GM23338 (cell line): Measurements from ENCODE around the gene SPEM3. TPM values are rescaled to one million over a fixed set of nuclear protein-coding genes. Genes with fewer than 3 reads are reported as not detected.

Source experiments
- ATAC-seq: fragments of 200-7000 bp; cut with Tn5 transposase; 3 replicates; pipeline ENCODE4 v1.9.1; 2020
- DNase-seq: peaks from one replicate; pipeline ENCODE4 v3.0.0-alpha.2; 2015; ENCODE audit warnings: low spot score
- H2AFZ ChIP-seq: fragments of 200-600 bp; sonication (generic); 2 replicates; pipeline ENCODE4 v1.8.0; 2016; ENCODE audit warnings: antibody characterized with exemption, mild to moderate bottlenecking, moderate library complexity
- H3F3A ChIP-seq: fragments of 200-600 bp; sonication (generic); replicated peaks from 2 replicates; pipeline ENCODE4 v1.8.0; 2017; ENCODE audit warnings: antibody characterized with exemption, mixed run types, low read depth
- H3K27ac ChIP-seq: fragments of 200-600 bp; sonication (generic); 2 replicates; pipeline ENCODE4 v1.6.1; 2016; ENCODE audit warnings: low read depth
- H3K27me3 ChIP-seq: fragments of 200-600 bp; sonication (generic); 2 replicates; pipeline ENCODE4 v1.8.0; 2016; ENCODE audit warnings: mild to moderate bottlenecking, mixed run types, moderate library complexity; ENCODE audit not compliant: insufficient read depth
- H3K36me3 ChIP-seq: fragments of 200-600 bp; sonication (generic); 2 replicates; pipeline ENCODE4 v1.8.0; 2016; ENCODE audit warnings: mild to moderate bottlenecking; ENCODE audit not compliant: insufficient read depth
- H3K4me1 ChIP-seq: fragments of 200-600 bp; sonication (generic); 2 replicates; pipeline ENCODE4 v1.8.0; 2016; ENCODE audit warnings: mild to moderate bottlenecking, moderate library complexity; ENCODE audit not compliant: insufficient read depth
- H3K4me2 ChIP-seq: fragments of 200-600 bp; sonication (generic); 2 replicates; pipeline ENCODE4 v1.7.1; 2017; ENCODE audit warnings: mixed run types
- H3K4me3 ChIP-seq: fragments of 200-600 bp; sonication (generic); 2 replicates; pipeline ENCODE4 v1.6.1; 2016; ENCODE audit warnings: mixed run types
- H3K79me2 ChIP-seq: fragments of 200-600 bp; sonication (generic); replicated peaks from 2 replicates; pipeline ENCODE4 v1.8.0; 2017; ENCODE audit warnings: mild to moderate bottlenecking; ENCODE audit not compliant: insufficient read depth
- H3K9me2 ChIP-seq: fragments of 200-600 bp; sonication (generic); 2 replicates; pipeline ENCODE4 v1.8.0; 2017; ENCODE audit not compliant: insufficient read depth
- H4K20me1 ChIP-seq: fragments of 200-600 bp; sonication (generic); replicated peaks from 2 replicates; pipeline ENCODE4 v1.8.0; 2017; ENCODE audit warnings: mild to moderate bottlenecking; ENCODE audit not compliant: insufficient read depth
- H3K27ac Mint-ChIP-seq: 2 replicates; pipeline ENCODE4 v1.8.0; 2020; ENCODE audit warnings: inconsistent platforms, mild to moderate bottlenecking, moderate library complexity, mixed read lengths
- H3K27me3 Mint-ChIP-seq: 3 replicates; pipeline ENCODE4 v1.8.0; 2022; ENCODE audit warnings: low read depth, mild to moderate bottlenecking, moderate library complexity, mixed read lengths, inconsistent platforms; ENCODE audit not compliant: insufficient read depth, poor library complexity
- H3K36me3 Mint-ChIP-seq: 3 replicates; pipeline ENCODE4 v1.8.0; 2021; ENCODE audit warnings: low read depth, mild to moderate bottlenecking, inconsistent platforms, moderate library complexity, mixed read lengths
- H3K4me1 Mint-ChIP-seq: 3 replicates; pipeline ENCODE4 v1.8.0; 2020; ENCODE audit warnings: mild to moderate bottlenecking, inconsistent platforms, mixed read lengths
- H3K4me3 Mint-ChIP-seq: 3 replicates; pipeline ENCODE4 v1.8.0; 2021; ENCODE audit warnings: moderate library complexity, mild to moderate bottlenecking, inconsistent platforms, mixed read lengths
- H3K9me3 Mint-ChIP-seq: 3 replicates; pipeline ENCODE4 v1.8.0; 2020; ENCODE audit warnings: moderate library complexity, mild to moderate bottlenecking, inconsistent platforms, mixed read lengths
- CREB1 ChIP-seq: fragments of 250-450 bp; sonication (Bioruptor Pico); IDR thresholded peaks from 2 replicates; pipeline ENCODE4 v1.5.0; 2020; ENCODE audit warnings: low read depth, mild to moderate bottlenecking, moderate library complexity
- CTCF ChIP-seq, 2 experiments: fragments of 200-600 bp in 1 of 2; sonication (generic) in 1 of 2; conservative IDR thresholded peaks; 2 replicates each; pipeline versions ENCODE4 v1.5.1 to v1.6.1; 2016 to 2017; ENCODE audit warnings: antibody characterized with exemption in 2 of 2, low read depth in 2 of 2, mild to moderate bottlenecking in 2 of 2, moderate library complexity in 1 of 2
- EZH2phosphoT487 ChIP-seq: fragments of 200-600 bp; sonication (generic); IDR thresholded peaks from one replicate; pipeline ENCODE4 v1.8.1; 2018; ENCODE audit warnings: antibody characterized with exemption; ENCODE audit not compliant: unreplicated experiment
- JUNB ChIP-seq: IDR thresholded peaks from one replicate; pipeline ENCODE4 v1.6.1; 2016; ENCODE audit warnings: antibody characterized with exemption; ENCODE audit not compliant: unreplicated experiment
- POLR2AphosphoS5 ChIP-seq: IDR thresholded peaks from 2 replicates; pipeline ENCODE4 v1.6.1; 2016; ENCODE audit warnings: antibody characterized with exemption, low read depth
- STAT1 ChIP-seq: IDR thresholded peaks from one replicate; pipeline ENCODE4 v1.6.1; 2016; ENCODE audit warnings: antibody characterized with exemption; ENCODE audit not compliant: unreplicated experiment
- ZNF114 ChIP-seq: fragments of 250-450 bp; sonication (Bioruptor Pico); IDR thresholded peaks from 2 replicates; pipeline ENCODE4 v1.5.0; 2020; ENCODE audit warnings: mild to moderate bottlenecking, moderate library complexity
- ZNF331 ChIP-seq: fragments of 250-450 bp; sonication (Bioruptor Pico); IDR thresholded peaks from 2 replicates; pipeline ENCODE4 v1.5.0; 2020; ENCODE audit warnings: low read depth, mild to moderate bottlenecking, moderate library complexity
- ZNF462 ChIP-seq: fragments of 250-450 bp; sonication (Bioruptor Pico); IDR thresholded peaks from 2 replicates; pipeline ENCODE4 v1.5.0; 2020; ENCODE audit warnings: mild to moderate bottlenecking, moderate library complexity
- polyA plus RNA-seq: library from polyadenylated mRNA; unstranded; fragments of >200 nt; fragmentation: Nextera tagmentation; extraction: Ambion mirVana; gene quantifications from 2 replicates; pipeline ENCODE4 v1.2.1, GENCODE V29; 2016
- total RNA-seq: library from RNA; depleted of rRNA; stranded (reverse); fragments of >200 nt; shearing (Covaris generic); gene quantifications from 2 replicates; pipeline ENCODE4 v1.2.3, GENCODE V29; 2014

SPEM3 gene
- total and polyA plus RNA-seq, 2 experiments from 2014 or later, result not detected

- Histone ChIP-seq H3K4me2 (peak within 1 kb of the TSS; percentile 98), H2AFZ (peak within 1 kb of the TSS; percentile 99), H3K27me3 (peaks cover 42% of the 10 kb centered on the region), H3K4me3 (peak within 1 kb of the TSS; percentile 76), H3K4me1 (peaks cover 17% of the 10 kb centered on the region), H4K20me1 (no peaks in the 10 kb centered on the region), H3K79me2 (no peaks in the 10 kb centered on the region), H3F3A (peaks cover 23% of the 10 kb centered on the region; the same call in 1 of the 2 replicates), H3K27ac (no peak within 1 kb of the TSS), H3K36me3 (no peaks in the 10 kb centered on the region; the same call in 1 of the 2 replicates), H3K9me2 (no peaks in the 10 kb centered on the region)
- Mint-ChIP-seq H3K27ac (no peak within 1 kb of the TSS), H3K9me3 (peaks cover 13% of the 10 kb centered on the region), H3K4me3 (peak within 1 kb of the TSS; percentile 79), H3K36me3 (peaks cover 7% of the 10 kb centered on the region; the same call in 2 of the 3 replicates), H3K27me3 (peaks cover 41% of the 10 kb centered on the region), H3K4me1 (peaks cover 21% of the 10 kb centered on the region)
- peak; percentile 78 for TF ChIP-seq POLR2AphosphoS5
- TF ChIP-seq ZNF331 (CRISPR knock-in tag), result no peak
- DNase-seq, result peak; percentile 73
- peak; percentile 40 for ATAC-seq
These were observed 47.6 kb upstream of the SPEM3 start, which contains the start of gene TNK1 for GRCh38 chr17:7380855-7381683. TNK1 (plus strand) TSS chr17:7381089; CDS start chr17:7382927, 1,838 bp downstream.

- H4K20me1 ChIP-seq, result no peaks in the 10 kb centered on the region; the same call in 1 of the 2 replicates
- ATAC-seq (no peak), DNase-seq (no peak)
- Mint-ChIP-seq H3K27ac (no peak overlapping the region), H3K4me1 (peaks cover 21% of the 10 kb centered on the region), H3K9me3 (peaks cover 13% of the 10 kb centered on the region), H3K27me3 (peaks cover 44% of the 10 kb centered on the region), H3K36me3 (peaks cover 7% of the 10 kb centered on the region; the same call in 2 of the 3 replicates), H3K4me3 (peak overlapping the region; percentile 23; the same call in 1 of the 3 replicates)
- no peak overlapping the region; the same call in 1 of the 2 replicates for H3K4me3 ChIP-seq
- no peaks in the 10 kb centered on the region for H3K79me2 ChIP-seq
- no peak overlapping the region for H3K4me2 ChIP-seq
- peaks cover 20% of the 10 kb centered on the region; the same call in 1 of the 2 replicates for H3F3A ChIP-seq
- H3K36me3 ChIP-seq, result no peaks in the 10 kb centered on the region; the same call in 1 of the 2 replicates
- H3K4me1 ChIP-seq, result peaks cover 17% of the 10 kb centered on the region
- peaks cover 42% of the 10 kb centered on the region for H3K27me3 ChIP-seq
- no peak overlapping the region for H3K27ac ChIP-seq
- H2AFZ ChIP-seq, result no peak overlapping the region
- no peaks in the 10 kb centered on the region for H3K9me2 ChIP-seq
- TF ChIP-seq ZNF462 (CRISPR knock-in tag) (no peak), JUNB (no peak), CTCF (conservative IDR thresholded peaks at IDR 0.05; ENCODE audit: low read depth in 2 of 2) (no peak), CREB1 (CRISPR knock-in tag) (no peak), ZNF331 (CRISPR knock-in tag) (no peak), EZH2phosphoT487 (no peak), POLR2AphosphoS5 (no peak), STAT1 (no peak), ZNF114 (no peak)
These were observed 45.8 kb upstream of the SPEM3 start for GRCh38 chr17:7382901-7383300.
